NB4 (cell line): Measurements from ENCODE around the gene CHCHD6.

Experiments used
- MYC ChIP-seq: IDR thresholded peaks from 2 replicates; pipeline ENCODE4 v1.6.1; 2011; ENCODE audit warnings: low read depth, low read length
- POLR2A ChIP-seq: IDR thresholded peaks from 2 replicates; pipeline ENCODE4 v1.6.1; 2011; ENCODE audit warnings: mild to moderate bottlenecking; ENCODE audit not compliant: insufficient read length; ENCODE audit errors: extremely low read depth
- TF ChIP-seq, protein P1 (sequence below): IDR thresholded peaks from one replicate; pipeline ENCODE4 v1.5.1; 2012; ENCODE audit warnings: low read depth, low read length
- TF ChIP-seq, protein P2 (sequence below): IDR thresholded peaks from 2 replicates; pipeline ENCODE4 v1.6.1; 2011; ENCODE audit warnings: low read depth, low read length

DNA sequence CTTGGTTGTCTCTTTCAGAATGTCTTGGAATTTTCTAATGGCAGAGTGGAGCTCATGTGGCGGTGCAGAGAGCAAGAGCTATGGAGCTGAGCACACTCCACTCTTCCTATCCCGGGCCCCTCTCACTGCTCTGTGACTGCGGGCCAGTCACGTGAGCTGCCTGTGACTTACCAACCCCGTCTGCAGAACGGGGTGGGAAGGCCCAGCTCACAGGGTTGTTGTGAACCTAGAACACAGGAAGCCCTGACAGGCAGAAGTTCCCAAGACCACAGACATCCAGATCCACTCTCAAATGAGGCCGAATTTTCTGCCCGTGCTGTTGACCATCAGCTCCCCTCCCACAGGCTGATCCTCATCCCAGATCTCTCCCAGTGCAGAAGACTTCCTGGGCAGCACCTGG lies 243.4 kb downstream of the CHCHD6 start:
- TF ChIP-seq POLR2A (no peak), MYC (no peak)
- TF ChIP-seq, protein P1, sequence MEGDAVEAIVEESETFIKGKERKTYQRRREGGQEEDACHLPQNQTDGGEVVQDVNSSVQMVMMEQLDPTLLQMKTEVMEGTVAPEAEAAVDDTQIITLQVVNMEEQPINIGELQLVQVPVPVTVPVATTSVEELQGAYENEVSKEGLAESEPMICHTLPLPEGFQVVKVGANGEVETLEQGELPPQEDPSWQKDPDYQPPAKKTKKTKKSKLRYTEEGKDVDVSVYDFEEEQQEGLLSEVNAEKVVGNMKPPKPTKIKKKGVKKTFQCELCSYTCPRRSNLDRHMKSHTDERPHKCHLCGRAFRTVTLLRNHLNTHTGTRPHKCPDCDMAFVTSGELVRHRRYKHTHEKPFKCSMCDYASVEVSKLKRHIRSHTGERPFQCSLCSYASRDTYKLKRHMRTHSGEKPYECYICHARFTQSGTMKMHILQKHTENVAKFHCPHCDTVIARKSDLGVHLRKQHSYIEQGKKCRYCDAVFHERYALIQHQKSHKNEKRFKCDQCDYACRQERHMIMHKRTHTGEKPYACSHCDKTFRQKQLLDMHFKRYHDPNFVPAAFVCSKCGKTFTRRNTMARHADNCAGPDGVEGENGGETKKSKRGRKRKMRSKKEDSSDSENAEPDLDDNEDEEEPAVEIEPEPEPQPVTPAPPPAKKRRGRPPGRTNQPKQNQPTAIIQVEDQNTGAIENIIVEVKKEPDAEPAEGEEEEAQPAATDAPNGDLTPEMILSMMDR: no peak
- TF ChIP-seq, protein P2, sequence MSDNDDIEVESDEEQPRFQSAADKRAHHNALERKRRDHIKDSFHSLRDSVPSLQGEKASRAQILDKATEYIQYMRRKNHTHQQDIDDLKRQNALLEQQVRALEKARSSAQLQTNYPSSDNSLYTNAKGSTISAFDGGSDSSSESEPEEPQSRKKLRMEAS: no peak
